Muscle of arm (tissue), 12 donors: ENCODE results near the gene EHD3. TPM values are rescaled to one million over a fixed set of nuclear protein-coding genes. Genes with fewer than 3 reads are reported as not detected.

Source experiments
- DNase-seq: peaks from one replicate; pipeline ENCODE4 v3.0.0-alpha.2; 2013
- polyA plus RNA-seq, 12 donors: library from polyadenylated mRNA; unstranded; fragments of 120-200 nt; gene quantifications; one replicate each; pipeline ENCODE4 v1.2.1, GENCODE V29; 2013; ENCODE audit not compliant: insufficient read length in 12 of 12

The EHD3 gene
- polyA plus RNA-seq, 12 donors = 3.4 to 5.1 (median 4.2) TPM; not detected in 1

GRCh38 chr2:31208240-31208639 lies 25.7 kb upstream of the EHD3 start:
- no peak for DNase-seq

- no peak for DNase-seq
These were observed 21.0 kb upstream of the EHD3 start for GRCh38 chr2:31212659-31213600.

GRCh38 chr2:31213601-31214443 lies 20.1 kb upstream of the EHD3 start:
- no peak for DNase-seq

GRCh38 chr2:31214444-31214915 lies 19.5 kb upstream of the EHD3 start:
- no peak for DNase-seq

- DNase-seq = no peak
These were observed 17.2 kb upstream of the EHD3 start for GRCh38 chr2:31216734-31217133.

- DNase-seq = no peak
These were observed 16.3 kb upstream of the EHD3 start, which contains the start of gene CAPN14 for GRCh38 chr2:31217465-31218200. CAPN14 (minus strand) TSS chr2:31217515; CDS start chr2:31205447, 12,068 bp downstream.

GRCh38 chr2:31219131-31219969 lies 14.6 kb upstream of the EHD3 start:
- DNase-seq = no peak

GRCh38 chr2:31221544-31221943 lies 12.4 kb upstream of the EHD3 start:
- no peak for DNase-seq

GRCh38 chr2:31222071-31222470 lies 11.9 kb upstream of the EHD3 start:
- DNase-seq = no peak

- DNase-seq = no peak
These were observed 10.9 kb upstream of the EHD3 start for GRCh38 chr2:31223026-31223425.

GRCh38 chr2:31223749-31224148 lies 10.2 kb upstream of the EHD3 start:
- DNase-seq = no peak

GRCh38 chr2:31226266-31226665 lies 7.7 kb upstream of the EHD3 start:
- DNase-seq = no peak

- DNase-seq = no peak
These were observed 6.8 kb upstream of the EHD3 start for GRCh38 chr2:31227110-31227509.

- no peak for DNase-seq
These were observed 6.2 kb upstream of the EHD3 start for GRCh38 chr2:31227711-31228125.

GRCh38 chr2:31228717-31229116 lies 5.2 kb upstream of the EHD3 start:
- DNase-seq = no peak

- DNase-seq = no peak
These were observed 3.2 kb upstream of the EHD3 start for GRCh38 chr2:31230751-31231150.

- DNase-seq = no peak
These were observed 2.2 kb upstream of the EHD3 start for GRCh38 chr2:31231571-31232302.

GRCh38 chr2:31232586-31232985 lies 1.4 kb upstream of the EHD3 start:
- DNase-seq = no peak

GRCh38 chr2:31233231-31233630 lies 721 bp upstream of the EHD3 start:
- no peak for DNase-seq
